Measurements from ENCODE around the gene NAA38.
A peak's percentile ranks its signal among the peaks of the same experiment; 100 is the strongest.
"Not testable (repeated sequence)": the region's sequence is repeated elsewhere in the genome, so short reads cannot be mapped to it uniquely, and the experiment has no call there.

NAA38 gene

GRCh38 chr17:7882068-7882467 lies 24.7 kb upstream of the NAA38 start:
- no peak for DNase-seq (ENCODE audit: low read depth, low spot score)

- no peak for DNase-seq (ENCODE audit: low read depth, low spot score)
Measured at GRCh38 chr17:7881276-7882054, 24.1 kb upstream of the NAA38 start.

- DNase-seq (ENCODE audit: low read depth, low spot score), result no peak
Measured at GRCh38 chr17:7880076-7880868, 22.9 kb upstream of the NAA38 start.

- DNase-seq (ENCODE audit: low read depth, low spot score), result no peak
Measured at GRCh38 chr17:7878234-7878633, 20.9 kb upstream of the NAA38 start.

GRCh38 chr17:7875804-7876370 lies 18.5 kb upstream of the NAA38 start:
- DNase-seq (ENCODE audit: low read depth, low spot score), result no peak

- DNase-seq (ENCODE audit: low read depth, low spot score), result no peak
Measured at GRCh38 chr17:7873051-7873450, 15.7 kb upstream of the NAA38 start.

GRCh38 chr17:7867881-7868329 lies 10.5 kb upstream of the NAA38 start:
- no peak for DNase-seq (ENCODE audit: low read depth, low spot score)

GRCh38 chr17:7864995-7865650 lies 7.8 kb upstream of the NAA38 start:
- no peak for DNase-seq (ENCODE audit: low read depth, low spot score)

- DNase-seq (ENCODE audit: low read depth, low spot score), result not testable (repeated sequence)
Measured at GRCh38 chr17:7864384-7864783, 7.0 kb upstream of the NAA38 start.

GRCh38 chr17:7862692-7863437 lies 5.5 kb upstream of the NAA38 start:
- DNase-seq (ENCODE audit: low read depth, low spot score), result peak; percentile 53

GRCh38 chr17:7859028-7859427 lies 1.7 kb upstream of the NAA38 start:
- DNase-seq (ENCODE audit: low read depth, low spot score), result no peak

- DNase-seq (ENCODE audit: low read depth, low spot score), result peak; percentile 77
Measured at GRCh38 chr17:7858522-7858810, 1.1 kb upstream of the NAA38 start.

GRCh38 chr17:7857713-7858521 lies 558 bp upstream of the NAA38 start, which contains the start of gene CYB5D1:
TSS of gene CYB5D1 (plus strand) at chr17:7858003. CDS start at chr17:7858135, 132 bp downstream.
- peak; percentile 94 for DNase-seq (ENCODE audit: low read depth, low spot score)

GRCh38 chr17:7856011-7856810 lies 1.1 kb downstream of the NAA38 start:
- peak; percentile 45 for DNase-seq (ENCODE audit: low read depth, low spot score)

- DNase-seq (ENCODE audit: low read depth, low spot score), result no peak
Measured at GRCh38 chr17:7855660-7856010, 1.7 kb downstream of the NAA38 start.

- peak; percentile 94 for DNase-seq (ENCODE audit: low read depth, low spot score)
Measured at GRCh38 chr17:7854851-7855659, 2.3 kb downstream of the NAA38 start, which contains the start of gene TMEM88. TSS of gene TMEM88 (plus strand) at chr17:7855066. CDS start at chr17:7855075, 9 bp downstream.

GRCh38 chr17:7854078-7854777 lies 3.1 kb downstream of the NAA38 start:
- DNase-seq (ENCODE audit: low read depth, low spot score), result no peak

GRCh38 chr17:7853691-7854038 lies 3.7 kb downstream of the NAA38 start:
- DNase-seq (ENCODE audit: low read depth, low spot score), result peak; percentile 75
